WI38 (cell line): ENCODE data around the gene LEAP2.

Experiments
- H3K4me3 ChIP-seq: 2 replicates; pipeline ENCODE4 v1.5.1; 2011; ENCODE audit warnings: low read depth, mild to moderate bottlenecking, control low read depth, low read length
- TF ChIP-seq, protein P1 (sequence below): IDR thresholded peaks from 2 replicates; pipeline ENCODE4 v1.5.1; 2012; ENCODE audit warnings: low read depth, mild to moderate bottlenecking, control low read depth, low read length

LEAP2 gene

DNA sequence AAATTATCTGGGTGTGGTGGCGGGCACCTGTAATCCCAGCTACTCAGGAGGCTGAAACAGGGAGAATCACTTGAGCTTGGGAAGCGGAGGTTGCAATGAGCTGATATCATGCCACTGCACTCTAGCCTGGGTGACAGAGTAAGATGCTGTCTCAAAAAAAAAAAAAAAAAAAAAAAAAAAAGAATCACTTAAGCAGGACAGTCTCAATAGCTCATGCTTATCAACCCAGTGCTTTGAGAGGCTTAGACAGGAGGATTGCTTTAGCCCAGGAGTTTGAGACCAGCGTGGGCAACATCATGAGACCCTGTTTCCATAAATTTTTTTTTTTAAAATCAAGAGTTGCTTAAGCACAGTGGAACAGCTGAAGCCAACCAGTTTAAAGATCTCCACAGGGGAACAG is 42.6 kb downstream of the LEAP2 start:
- no peak overlapping the region for H3K4me3 ChIP-seq
- TF ChIP-seq, protein P1, sequence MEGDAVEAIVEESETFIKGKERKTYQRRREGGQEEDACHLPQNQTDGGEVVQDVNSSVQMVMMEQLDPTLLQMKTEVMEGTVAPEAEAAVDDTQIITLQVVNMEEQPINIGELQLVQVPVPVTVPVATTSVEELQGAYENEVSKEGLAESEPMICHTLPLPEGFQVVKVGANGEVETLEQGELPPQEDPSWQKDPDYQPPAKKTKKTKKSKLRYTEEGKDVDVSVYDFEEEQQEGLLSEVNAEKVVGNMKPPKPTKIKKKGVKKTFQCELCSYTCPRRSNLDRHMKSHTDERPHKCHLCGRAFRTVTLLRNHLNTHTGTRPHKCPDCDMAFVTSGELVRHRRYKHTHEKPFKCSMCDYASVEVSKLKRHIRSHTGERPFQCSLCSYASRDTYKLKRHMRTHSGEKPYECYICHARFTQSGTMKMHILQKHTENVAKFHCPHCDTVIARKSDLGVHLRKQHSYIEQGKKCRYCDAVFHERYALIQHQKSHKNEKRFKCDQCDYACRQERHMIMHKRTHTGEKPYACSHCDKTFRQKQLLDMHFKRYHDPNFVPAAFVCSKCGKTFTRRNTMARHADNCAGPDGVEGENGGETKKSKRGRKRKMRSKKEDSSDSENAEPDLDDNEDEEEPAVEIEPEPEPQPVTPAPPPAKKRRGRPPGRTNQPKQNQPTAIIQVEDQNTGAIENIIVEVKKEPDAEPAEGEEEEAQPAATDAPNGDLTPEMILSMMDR = no peak
